Gastroesophageal sphincter (tissue), 4 donors: ENCODE data around the gene SH3RF3. TPM values are rescaled to one million over a fixed set of nuclear protein-coding genes. Genes with fewer than 3 reads are reported as not detected.

ENCODE experiments used
- ATAC-seq: fragments of 150-250 bp; one replicate; pipeline ENCODE4 v1.9.1; 2016; ENCODE audit warnings: mild to moderate bottlenecking, moderate library complexity
- H3K27ac ChIP-seq, 4 donors: fragments of 200-600 bp; sonication (generic) in 3 of 4; 1 replicate in 3 of 4; 2 replicates in 1 of 4; pipeline ENCODE4 v1.5.1; 2016 to 2019
- H3K27me3 ChIP-seq: fragments of 200-600 bp; sonication (generic); one replicate; pipeline ENCODE4 v1.5.1; 2019
- H3K36me3 ChIP-seq, 2 donors: fragments of 200-600 bp; sonication (generic); one replicate each; pipeline ENCODE4 v1.5.1; 2019; ENCODE audit warnings: control low read depth in 1 of 2
- H3K4me1 ChIP-seq, 3 donors: fragments of 200-600 bp; sonication (generic); 1 replicate in 2 of 3; 2 replicates in 1 of 3; pipeline ENCODE4 v1.5.1; 2016 to 2019; ENCODE audit warnings: control low read depth in 2 of 3
- H3K4me3 ChIP-seq, 2 donors: fragments of 200-600 bp; sonication (generic); one replicate each; pipeline ENCODE4 v1.5.1; 2019; ENCODE audit warnings: mild to moderate bottlenecking in 1 of 2, moderate library complexity in 1 of 2
- H3K9me3 ChIP-seq, 3 donors: fragments of 200-600 bp; sonication (generic); one replicate each; pipeline ENCODE4 v1.5.1; 2017 to 2019; ENCODE audit warnings: control low read depth in 2 of 3
- EP300 ChIP-seq: sonication (generic); formaldehyde crosslinking; IDR thresholded peaks from one replicate; pipeline ENCODE4 v1.6.1; 2017; ENCODE audit warnings: antibody characterized with exemption, mild to moderate bottlenecking
- POLR2A ChIP-seq, 2 donors: fragments of 450-650 bp; IDR thresholded peaks; one replicate each; pipeline ENCODE4 v1.6.1; 2017; ENCODE audit warnings: antibody characterized with exemption in 2 of 2, mild to moderate bottlenecking in 2 of 2, moderate library complexity in 1 of 2
- POLR2AphosphoS5 ChIP-seq: sonication (generic); formaldehyde crosslinking; IDR thresholded peaks from one replicate; pipeline ENCODE4 v1.6.1; 2017; ENCODE audit warnings: antibody characterized with exemption
- WGBS, 2 donors: methylation state at CpG; one replicate each; pipeline ENCODE4 v1.1.5; 2018; ENCODE audit warnings: low coverage in 1 of 2; 5-methylcytosine and 5-hydroxymethylcytosine counted together
- total RNA-seq, 4 donors: library from RNA; depleted of rRNA; stranded (reverse); fragments of >200 nt; gene quantifications; one replicate each; pipeline ENCODE4 v1.1.0, GENCODE V29; 2016
- TF ChIP-seq, protein P1 (sequence below), 4 experiments: fragments of 200-600 bp in 2 of 4; fragments of 450-650 bp in 2 of 4; sonication (generic) in 1 of 4; IDR thresholded peaks; one replicate each; pipeline ENCODE4 v1.5.1; 2017 to 2019; ENCODE audit warnings: antibody characterized with exemption in 4 of 4, mild to moderate bottlenecking in 2 of 4, moderate library complexity in 2 of 4

Gene SH3RF3
- total RNA-seq, 4 donors from 2014 or later, result 10.1 to 15.8 (median 13.2) TPM

- 100% methylated on average over 1 of the region's 17 CpGs; no CpG with 5 or more reads in 1 of the 2 donors for WGBS, 2 donors
- no peak for ATAC-seq
Observed at GRCh38 chr2:109432421-109432820, 303.4 kb downstream of the SH3RF3 start.

GRCh38 chr2:109433486-109433885 is 304.5 kb downstream of the SH3RF3 start:
- Histone ChIP-seq H3K27ac (no peak overlapping the region), H3K27me3 (no peaks in the 10 kb centered on the region), H3K9me3 (no peaks in the 10 kb centered on the region), H3K36me3 (peaks cover 0 to 15% of the 10 kb centered on the region in 2 donors), H3K4me1 (peaks cover 0 to 50% (median 8%) of the 10 kb centered on the region in 3 donors), H3K4me3 (no peak overlapping the region)
- TF ChIP-seq EP300, result no peak
- TF ChIP-seq POLR2AphosphoS5, result no peak
- TF ChIP-seq, protein P1, sequence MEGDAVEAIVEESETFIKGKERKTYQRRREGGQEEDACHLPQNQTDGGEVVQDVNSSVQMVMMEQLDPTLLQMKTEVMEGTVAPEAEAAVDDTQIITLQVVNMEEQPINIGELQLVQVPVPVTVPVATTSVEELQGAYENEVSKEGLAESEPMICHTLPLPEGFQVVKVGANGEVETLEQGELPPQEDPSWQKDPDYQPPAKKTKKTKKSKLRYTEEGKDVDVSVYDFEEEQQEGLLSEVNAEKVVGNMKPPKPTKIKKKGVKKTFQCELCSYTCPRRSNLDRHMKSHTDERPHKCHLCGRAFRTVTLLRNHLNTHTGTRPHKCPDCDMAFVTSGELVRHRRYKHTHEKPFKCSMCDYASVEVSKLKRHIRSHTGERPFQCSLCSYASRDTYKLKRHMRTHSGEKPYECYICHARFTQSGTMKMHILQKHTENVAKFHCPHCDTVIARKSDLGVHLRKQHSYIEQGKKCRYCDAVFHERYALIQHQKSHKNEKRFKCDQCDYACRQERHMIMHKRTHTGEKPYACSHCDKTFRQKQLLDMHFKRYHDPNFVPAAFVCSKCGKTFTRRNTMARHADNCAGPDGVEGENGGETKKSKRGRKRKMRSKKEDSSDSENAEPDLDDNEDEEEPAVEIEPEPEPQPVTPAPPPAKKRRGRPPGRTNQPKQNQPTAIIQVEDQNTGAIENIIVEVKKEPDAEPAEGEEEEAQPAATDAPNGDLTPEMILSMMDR (IDR thresholded peaks at IDR 0.05), result no peak
- TF ChIP-seq POLR2A (IDR thresholded peaks at IDR 0.05), result no peak
- ATAC-seq, result no peak
- 96 to 97% methylated on average over 4 of the region's 10 CpGs for WGBS, 2 donors

More at GRCh38 chr2:109432421-109432820, 303.4 kb downstream of the SH3RF3 start:
- peaks cover 0 to 15% of the 10 kb centered on the region in 2 donors for H3K36me3 ChIP-seq
- H3K27me3 ChIP-seq, result no peaks in the 10 kb centered on the region
- no peak overlapping the region for H3K27ac ChIP-seq
- no peaks in the 10 kb centered on the region for H3K9me3 ChIP-seq
- peaks cover 0 to 39% (median 8%) of the 10 kb centered on the region in 3 donors for H3K4me1 ChIP-seq
- no peak overlapping the region for H3K4me3 ChIP-seq
- TF ChIP-seq, protein P1 (IDR thresholded peaks at IDR 0.05), result no peak
- no peak for TF ChIP-seq POLR2A (IDR thresholded peaks at IDR 0.05)
- TF ChIP-seq EP300, result no peak
- TF ChIP-seq POLR2AphosphoS5, result no peak

- H3K4me1 ChIP-seq, result peaks cover 0 to 51% (median 8%) of the 10 kb centered on the region in 3 donors
- WGBS, 2 donors, result 84% methylated on average over 4 of the region's 10 CpGs; no CpG with 5 or more reads in 1 of the 2 donors
- no peak overlapping the region for H3K4me3 ChIP-seq
- no peak for TF ChIP-seq POLR2A (IDR thresholded peaks at IDR 0.05)
- TF ChIP-seq, protein P1 (IDR thresholded peaks at IDR 0.05), result no peak
- no peak for TF ChIP-seq EP300
- no peak for TF ChIP-seq POLR2AphosphoS5
- no peak overlapping the region for H3K27ac ChIP-seq
- no peaks in the 10 kb centered on the region for H3K27me3 ChIP-seq
- no peaks in the 10 kb centered on the region for H3K9me3 ChIP-seq
- peaks cover 0 to 15% of the 10 kb centered on the region in 2 donors for H3K36me3 ChIP-seq
- no peak for ATAC-seq
Observed at GRCh38 chr2:109433926-109434325, 304.9 kb downstream of the SH3RF3 start.

- Histone ChIP-seq H3K9me3 (no peaks in the 10 kb centered on the region), H3K27ac (peak overlapping the region in 2 of 4 donors; percentile 73 to 74), H3K4me1 (peaks cover 0 to 51% (median 8%) of the 10 kb centered on the region in 3 donors), H3K4me3 (no peak overlapping the region), H3K36me3 (peaks cover 0 to 15% of the 10 kb centered on the region in 2 donors), H3K27me3 (no peaks in the 10 kb centered on the region)
- TF ChIP-seq, protein P1 (IDR thresholded peaks at IDR 0.05), result no peak
- TF ChIP-seq EP300 (no peak), POLR2AphosphoS5 (no peak), POLR2A (IDR thresholded peaks at IDR 0.05) (no peak)
- WGBS, 2 donors, result 100% methylated on average over 2 of the region's 9 CpGs
- no peak for ATAC-seq
Observed at GRCh38 chr2:109434351-109434750, 305.3 kb downstream of the SH3RF3 start.

GRCh38 chr2:109435066-109435690 is 306.2 kb downstream of the SH3RF3 start:
- H3K4me1 ChIP-seq, result peaks cover 0 to 45% (median 5%) of the 10 kb centered on the region in 3 donors
- H3K27me3 ChIP-seq, result no peaks in the 10 kb centered on the region
- H3K4me3 ChIP-seq, result no peak overlapping the region
- 100% methylated on average over 2 of the region's 11 CpGs; no CpG with 5 or more reads in 1 of the 2 donors for WGBS, 2 donors
- H3K27ac ChIP-seq, result peak overlapping the region in 3 of 4 donors; percentile 73 to 78 (median 74)
- ATAC-seq, result no peak
- TF ChIP-seq, protein P1 (IDR thresholded peaks at IDR 0.05), result no peak
- TF ChIP-seq EP300 (no peak), POLR2AphosphoS5 (no peak), POLR2A (IDR thresholded peaks at IDR 0.05) (no peak)
- H3K9me3 ChIP-seq, result no peaks in the 10 kb centered on the region
- H3K36me3 ChIP-seq, result peaks cover 0 to 15% of the 10 kb centered on the region in 2 donors
